Neutrophil (primary cell): ENCODE measurements around the gene SCART1.
"Not testable (repeated sequence)": the region's sequence is repeated elsewhere in the genome, so short reads cannot be mapped to it uniquely, and the experiment has no call there.

Experiments used
- H3K27ac ChIP-seq: fragments of 200-600 bp; sonication (generic); 2 replicates; pipeline ENCODE4 v1.5.1; 2016; ENCODE audit warnings: mild to moderate bottlenecking, moderate library complexity
- H3K27me3 ChIP-seq: fragments of 200-600 bp; sonication (generic); 2 replicates; pipeline ENCODE4 v1.6.0; 2016; ENCODE audit warnings: mild to moderate bottlenecking
- H3K36me3 ChIP-seq: fragments of 200-600 bp; sonication (generic); 2 replicates; pipeline ENCODE4 v1.5.1; 2017
- H3K4me1 ChIP-seq, 2 experiments: fragments of 200-600 bp in 1 of 2; sonication (generic) in 1 of 2; 1 replicate in 1 of 2; 2 replicates in 1 of 2; pipeline versions ENCODE4 v1.5.1 to v1.6.1; 2013 to 2016; ENCODE audit warnings: low read depth in 1 of 2, low read length in 1 of 2, mild to moderate bottlenecking in 1 of 2, moderate library complexity in 1 of 2; ENCODE audit not compliant: control insufficient read depth in 1 of 2, insufficient read depth in 1 of 2
- H3K4me3 ChIP-seq, 2 experiments: fragments of 200-600 bp in 1 of 2; sonication (generic) in 1 of 2; 1 replicate in 1 of 2; 2 replicates in 1 of 2; pipeline ENCODE4 v1.5.1; 2013 to 2016; ENCODE audit warnings: low read depth in 1 of 2, low read length in 1 of 2, mild to moderate bottlenecking in 1 of 2, moderate library complexity in 1 of 2
- H3K9me3 ChIP-seq: fragments of 200-600 bp; sonication (generic); 2 replicates; pipeline ENCODE4 v1.5.1; 2016
- TF ChIP-seq, protein P1 (sequence below): fragments of 200-600 bp; sonication (generic); IDR thresholded peaks from 2 replicates; pipeline ENCODE4 v1.5.1; 2016; ENCODE audit warnings: antibody characterized with exemption

SCART1 gene

DNA sequence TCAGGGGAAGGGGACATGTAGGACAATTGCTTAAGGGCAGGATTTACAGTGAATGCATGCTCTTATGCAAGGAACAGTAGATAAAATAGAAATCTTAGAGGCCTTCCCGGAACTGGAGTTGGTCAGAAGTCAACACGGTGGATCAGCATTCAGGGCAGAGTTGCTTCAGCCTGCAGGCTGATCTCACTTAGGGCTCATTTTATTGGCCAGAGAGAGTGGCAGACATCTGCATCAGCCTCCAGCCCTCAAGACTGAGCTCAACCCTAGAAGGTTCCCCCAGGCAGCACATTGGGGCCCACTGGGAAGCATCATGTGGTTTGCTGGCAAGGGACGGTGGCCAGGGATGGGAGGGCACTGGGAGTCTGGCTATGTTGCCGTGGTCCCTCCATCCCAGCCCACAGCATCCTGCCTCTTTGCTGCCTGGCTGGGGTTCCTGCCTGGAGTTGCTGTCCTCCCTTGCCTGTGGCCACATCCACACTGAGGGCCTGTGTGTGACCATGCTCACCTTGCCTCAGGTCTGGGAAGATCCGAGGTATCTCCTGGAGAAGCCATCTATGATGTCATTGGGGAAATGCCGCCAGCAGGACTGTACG, 13.0 kb downstream of the SCART1 start:
- Histone ChIP-seq H3K4me3 (no peak overlapping the region), H3K4me1 (no peaks in the 10 kb centered on the region), H3K27me3 (peaks cover 4% of the 10 kb centered on the region), H3K9me3 (no peaks in the 10 kb centered on the region), H3K36me3 (no peaks in the 10 kb centered on the region), H3K27ac (no peak overlapping the region)
- TF ChIP-seq, protein P1, sequence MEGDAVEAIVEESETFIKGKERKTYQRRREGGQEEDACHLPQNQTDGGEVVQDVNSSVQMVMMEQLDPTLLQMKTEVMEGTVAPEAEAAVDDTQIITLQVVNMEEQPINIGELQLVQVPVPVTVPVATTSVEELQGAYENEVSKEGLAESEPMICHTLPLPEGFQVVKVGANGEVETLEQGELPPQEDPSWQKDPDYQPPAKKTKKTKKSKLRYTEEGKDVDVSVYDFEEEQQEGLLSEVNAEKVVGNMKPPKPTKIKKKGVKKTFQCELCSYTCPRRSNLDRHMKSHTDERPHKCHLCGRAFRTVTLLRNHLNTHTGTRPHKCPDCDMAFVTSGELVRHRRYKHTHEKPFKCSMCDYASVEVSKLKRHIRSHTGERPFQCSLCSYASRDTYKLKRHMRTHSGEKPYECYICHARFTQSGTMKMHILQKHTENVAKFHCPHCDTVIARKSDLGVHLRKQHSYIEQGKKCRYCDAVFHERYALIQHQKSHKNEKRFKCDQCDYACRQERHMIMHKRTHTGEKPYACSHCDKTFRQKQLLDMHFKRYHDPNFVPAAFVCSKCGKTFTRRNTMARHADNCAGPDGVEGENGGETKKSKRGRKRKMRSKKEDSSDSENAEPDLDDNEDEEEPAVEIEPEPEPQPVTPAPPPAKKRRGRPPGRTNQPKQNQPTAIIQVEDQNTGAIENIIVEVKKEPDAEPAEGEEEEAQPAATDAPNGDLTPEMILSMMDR = no peak

DNA sequence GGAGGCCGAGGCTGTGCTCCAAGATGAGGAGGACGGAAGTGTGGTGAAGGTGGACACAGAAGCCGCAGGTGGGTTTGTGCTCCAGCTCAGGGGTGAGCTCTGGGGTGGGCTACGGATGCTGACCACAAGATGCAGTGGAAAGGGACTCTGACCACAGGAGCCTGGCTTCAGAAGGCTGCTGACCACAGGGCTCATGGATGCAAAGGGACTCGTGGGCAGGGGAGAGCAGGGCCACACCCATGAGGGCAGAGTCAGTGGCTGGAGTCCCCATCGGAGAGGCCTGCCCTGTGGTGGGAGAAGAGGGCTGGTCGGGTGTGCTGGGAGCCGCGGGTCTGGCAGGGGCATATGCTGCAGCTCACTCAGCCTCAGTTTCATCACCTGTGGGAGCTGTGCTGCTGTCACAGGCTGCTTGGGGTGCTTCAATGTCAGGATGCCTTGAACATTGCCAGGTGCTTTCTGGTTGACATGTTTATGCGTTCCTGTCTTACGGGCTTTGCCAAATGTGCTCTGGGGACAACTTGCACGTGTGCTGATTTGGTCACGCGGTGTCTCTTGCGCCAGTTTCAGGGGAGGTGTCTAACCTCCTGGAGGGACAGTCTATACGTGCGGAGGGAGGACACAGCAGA, 13.7 kb downstream of the SCART1 start:
- Histone ChIP-seq H3K27ac (no peak overlapping the region), H3K9me3 (no peaks in the 10 kb centered on the region), H3K36me3 (no peaks in the 10 kb centered on the region), H3K4me3 (no peak overlapping the region), H3K27me3 (peaks cover 4% of the 10 kb centered on the region), H3K4me1 (no peaks in the 10 kb centered on the region)
- TF ChIP-seq, protein P1 = no peak

DNA sequence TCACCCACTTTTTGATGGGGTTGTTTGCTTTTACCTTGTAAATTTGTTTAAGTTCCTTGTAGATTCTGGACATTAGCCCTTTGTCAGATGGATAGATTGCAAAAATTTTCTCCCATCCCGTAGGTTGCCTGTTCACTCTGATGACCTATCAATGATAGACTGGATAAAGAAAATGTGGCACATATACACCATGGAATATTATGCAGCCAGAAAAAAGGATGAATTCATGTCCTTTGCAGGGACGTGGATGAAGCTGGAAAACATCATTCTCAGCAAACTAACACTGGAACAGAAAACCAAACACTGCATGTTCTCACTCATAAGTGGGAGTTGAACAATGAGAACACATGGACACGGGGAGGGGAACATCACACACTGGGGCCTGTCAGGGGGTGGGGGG, 15.5 kb downstream of the SCART1 start:
- not testable (repeated sequence) for H3K9me3 ChIP-seq, H3K27ac ChIP-seq, H3K36me3 ChIP-seq, H3K4me3 ChIP-seq, H3K27me3 ChIP-seq, H3K4me1 ChIP-seq

DNA sequence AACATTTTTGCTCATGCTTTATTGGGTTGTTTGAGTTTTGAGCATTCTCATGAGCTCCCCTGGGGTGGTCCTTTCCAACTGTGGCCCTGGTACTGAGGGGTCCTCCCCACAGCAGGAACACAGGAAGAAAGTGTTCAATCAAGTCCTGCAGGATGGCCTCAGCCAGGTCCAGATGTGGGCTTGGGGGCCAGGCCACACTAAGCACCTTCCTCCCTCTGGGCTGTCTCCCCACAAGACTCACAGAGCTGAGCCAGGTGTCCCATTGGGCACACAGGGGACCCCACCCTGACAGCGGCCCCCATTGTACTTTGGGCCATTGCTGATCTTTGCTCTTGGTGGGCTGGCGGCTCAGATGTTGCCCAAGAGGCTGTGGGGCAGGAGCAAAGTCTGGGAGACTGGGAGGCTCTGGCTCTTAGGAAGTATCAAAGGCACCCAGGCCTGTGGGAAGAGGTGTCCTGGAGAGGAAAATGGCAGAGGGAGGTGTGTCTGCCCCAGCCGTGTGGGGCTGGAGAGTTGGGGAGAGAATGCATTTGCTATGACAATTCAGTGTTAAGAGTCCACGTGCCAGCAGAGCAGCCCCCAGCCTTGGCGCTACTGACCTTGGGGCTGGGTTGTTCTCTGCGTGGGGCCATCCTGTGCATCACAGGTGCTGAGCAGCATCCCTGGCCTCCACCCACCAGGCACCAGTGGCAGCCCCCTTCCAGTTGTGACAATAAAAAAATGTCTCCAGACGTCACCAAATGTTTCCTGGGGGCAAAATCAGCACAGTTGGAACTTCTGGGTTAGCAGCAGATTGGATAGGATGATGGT, 17.8 kb downstream of the SCART1 start:
- Histone ChIP-seq H3K27ac (no peak overlapping the region), H3K4me1 (no peaks in the 10 kb centered on the region), H3K9me3 (no peaks in the 10 kb centered on the region), H3K36me3 (no peaks in the 10 kb centered on the region), H3K27me3 (no peaks in the 10 kb centered on the region), H3K4me3 (no peak overlapping the region)
- TF ChIP-seq, protein P1 = no peak

DNA sequence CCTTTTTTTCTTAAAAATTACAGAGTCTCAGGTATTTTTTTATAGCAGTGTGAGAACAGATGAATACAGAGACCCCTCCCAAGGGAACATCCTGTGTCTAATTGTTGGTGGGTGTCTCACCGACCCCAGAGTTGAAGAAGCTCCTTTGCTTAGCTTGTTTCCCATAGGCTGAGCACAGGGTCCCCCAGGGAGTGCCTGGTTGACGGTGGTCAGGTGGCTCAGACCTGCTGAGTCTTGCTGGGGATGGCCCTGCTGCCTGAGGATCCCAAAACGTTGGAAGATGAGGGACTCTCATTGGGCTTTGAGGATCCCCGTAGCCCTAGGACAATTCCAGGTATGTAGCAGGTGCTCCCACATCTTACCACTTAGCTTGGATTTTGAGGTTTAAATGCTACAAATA, 19.5 kb downstream of the SCART1 start:
- no peak overlapping the region for H3K27ac ChIP-seq
- TF ChIP-seq, protein P1 = no peak
- H3K27me3 ChIP-seq = no peaks in the 10 kb centered on the region
- H3K4me1 ChIP-seq = no peaks in the 10 kb centered on the region
- no peaks in the 10 kb centered on the region for H3K9me3 ChIP-seq
- H3K36me3 ChIP-seq = no peaks in the 10 kb centered on the region
- no peak overlapping the region for H3K4me3 ChIP-seq

DNA sequence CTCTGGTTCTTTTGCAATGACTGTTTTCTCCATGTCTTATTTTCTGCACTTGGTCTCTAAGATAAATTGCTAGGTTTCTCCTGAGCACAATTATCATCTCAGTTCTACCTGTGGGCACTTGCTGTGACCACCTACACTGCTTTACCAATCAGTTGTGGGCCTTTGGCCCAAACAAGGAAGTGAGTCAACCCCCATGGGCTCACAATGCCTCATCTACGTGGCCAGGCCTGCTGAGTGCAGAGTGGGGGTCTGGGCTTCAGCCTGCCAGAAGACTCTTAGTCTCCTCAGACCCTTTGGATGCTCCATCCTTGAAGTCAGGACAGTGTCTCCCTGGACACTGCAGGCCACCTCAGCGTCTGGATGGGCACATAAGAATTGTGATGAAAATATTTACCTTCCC, 20.3 kb downstream of the SCART1 start:
- Histone ChIP-seq H3K4me1 (no peaks in the 10 kb centered on the region), H3K9me3 (no peaks in the 10 kb centered on the region), H3K27me3 (no peaks in the 10 kb centered on the region), H3K4me3 (no peak overlapping the region), H3K36me3 (no peaks in the 10 kb centered on the region), H3K27ac (no peak overlapping the region)
- TF ChIP-seq, protein P1 = no peak
